ENCODE data around the gene HDAC7. TPM values are rescaled to one million over a fixed set of nuclear protein-coding genes. Genes with fewer than 3 reads are reported as not detected.

Gene HDAC7
- total and polyA plus RNA-seq, 2 donors (not counting 1 experiment from before 2014, with no cell fraction given) = 28.1 to 31.6 TPM

DNA sequence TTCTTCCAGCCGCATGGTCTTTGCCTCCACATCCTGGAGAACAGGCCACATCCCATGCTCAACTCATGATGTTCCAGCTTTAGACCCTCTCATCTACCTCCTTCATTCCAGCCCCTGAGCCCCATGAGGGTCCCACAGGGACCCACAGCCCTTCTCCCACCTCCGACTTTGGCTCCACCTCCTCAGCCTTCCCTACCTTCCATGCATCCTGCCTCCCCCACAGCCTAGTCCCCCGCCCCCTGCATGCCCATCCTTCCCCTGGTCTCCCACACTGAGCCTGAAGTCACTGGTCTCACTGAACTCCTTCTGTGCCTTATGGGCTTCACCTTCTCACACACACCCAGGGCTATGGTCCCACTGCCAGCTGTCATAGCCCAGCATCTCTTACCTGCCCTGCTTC lies 70.8 kb downstream of the HDAC7 start:
- H4K20me1 ChIP-seq (ENCODE audit: control insufficient read depth, extremely low read depth, insufficient read depth, low read length) = no peaks in the 10 kb centered on the region
- no peaks in the 10 kb centered on the region for H3K36me3 ChIP-seq (ENCODE audit: control insufficient read depth, insufficient read depth, low read length)
- H3K27ac ChIP-seq (ENCODE audit: insufficient read depth, low read length) = no peak overlapping the region
- H3K79me2 ChIP-seq (ENCODE audit: control insufficient read depth, insufficient read depth, low read length) = no peaks in the 10 kb centered on the region
- H3K9me3 ChIP-seq (ENCODE audit: control insufficient read depth, insufficient read depth, low read depth, low read length) = no peaks in the 10 kb centered on the region
- no peak overlapping the region for H3K4me2 ChIP-seq (ENCODE audit: extremely low read depth, insufficient read depth, low read length)
- TF ChIP-seq, protein P1, sequence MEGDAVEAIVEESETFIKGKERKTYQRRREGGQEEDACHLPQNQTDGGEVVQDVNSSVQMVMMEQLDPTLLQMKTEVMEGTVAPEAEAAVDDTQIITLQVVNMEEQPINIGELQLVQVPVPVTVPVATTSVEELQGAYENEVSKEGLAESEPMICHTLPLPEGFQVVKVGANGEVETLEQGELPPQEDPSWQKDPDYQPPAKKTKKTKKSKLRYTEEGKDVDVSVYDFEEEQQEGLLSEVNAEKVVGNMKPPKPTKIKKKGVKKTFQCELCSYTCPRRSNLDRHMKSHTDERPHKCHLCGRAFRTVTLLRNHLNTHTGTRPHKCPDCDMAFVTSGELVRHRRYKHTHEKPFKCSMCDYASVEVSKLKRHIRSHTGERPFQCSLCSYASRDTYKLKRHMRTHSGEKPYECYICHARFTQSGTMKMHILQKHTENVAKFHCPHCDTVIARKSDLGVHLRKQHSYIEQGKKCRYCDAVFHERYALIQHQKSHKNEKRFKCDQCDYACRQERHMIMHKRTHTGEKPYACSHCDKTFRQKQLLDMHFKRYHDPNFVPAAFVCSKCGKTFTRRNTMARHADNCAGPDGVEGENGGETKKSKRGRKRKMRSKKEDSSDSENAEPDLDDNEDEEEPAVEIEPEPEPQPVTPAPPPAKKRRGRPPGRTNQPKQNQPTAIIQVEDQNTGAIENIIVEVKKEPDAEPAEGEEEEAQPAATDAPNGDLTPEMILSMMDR (conservative IDR thresholded peaks at IDR 0.05 in 1 of 2, IDR thresholded peaks at IDR 0.05 in 1 of 2; ENCODE audit: low read depth in 1 of 2, low read length in 2 of 2) = no peak
- no peak for TF ChIP-seq EZH2 (IDR thresholded peaks at IDR 0.05; ENCODE audit: low read length, missing control alignments)
- peaks cover 12% of the 10 kb centered on the region for H3K4me1 ChIP-seq (ENCODE audit: control insufficient read depth, extremely low read depth, insufficient read depth, low read length)
- H3K4me3 ChIP-seq (replicated peaks in 1 of 4; ENCODE audit: control extremely low read depth in 1 of 4, insufficient read depth in 1 of 4, low read depth in 3 of 4, low read length in 4 of 4) = no peak overlapping the region
- H3K27me3 ChIP-seq (ENCODE audit: control insufficient read depth, insufficient read depth, low read length) = peaks cover 3% of the 10 kb centered on the region
- H2AFZ ChIP-seq (ENCODE audit: low read length) = no peak overlapping the region
- DNase-seq (ENCODE audit: low read depth in 2 of 2) = no peak
- no peak overlapping the region for H3K9ac ChIP-seq (ENCODE audit: insufficient read depth, low read length)

DNA sequence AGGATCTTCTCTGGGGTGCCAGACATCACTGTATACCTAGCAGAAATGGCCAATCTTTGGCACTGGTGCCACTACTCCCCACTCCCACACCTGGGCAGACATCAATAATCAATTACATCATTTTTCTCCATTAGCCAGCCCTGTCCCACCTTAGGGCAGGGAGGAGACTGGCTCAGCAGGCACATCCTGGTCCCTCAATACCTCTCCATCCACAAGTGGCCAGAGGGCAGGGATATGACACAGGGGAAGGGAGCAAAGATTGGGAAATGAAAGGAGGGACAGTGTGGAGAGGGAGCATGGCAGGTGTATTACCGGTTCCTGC lies 71.2 kb downstream of the HDAC7 start:
- no peak overlapping the region for H3K4me3 ChIP-seq (replicated peaks in 1 of 4; ENCODE audit: control extremely low read depth in 1 of 4, insufficient read depth in 1 of 4, low read depth in 3 of 4, low read length in 4 of 4)
- TF ChIP-seq, protein P1 (conservative IDR thresholded peaks at IDR 0.05 in 1 of 2, IDR thresholded peaks at IDR 0.05 in 1 of 2; ENCODE audit: low read depth in 1 of 2, low read length in 2 of 2) = no peak
- TF ChIP-seq EZH2 (IDR thresholded peaks at IDR 0.05; ENCODE audit: low read length, missing control alignments) = no peak
- DNase-seq (ENCODE audit: low read depth in 2 of 2) = no peak
- no peaks in the 10 kb centered on the region for H3K36me3 ChIP-seq (ENCODE audit: control insufficient read depth, insufficient read depth, low read length)
- H4K20me1 ChIP-seq (ENCODE audit: control insufficient read depth, extremely low read depth, insufficient read depth, low read length) = no peaks in the 10 kb centered on the region
- no peaks in the 10 kb centered on the region for H3K9me3 ChIP-seq (ENCODE audit: control insufficient read depth, insufficient read depth, low read depth, low read length)
- no peak overlapping the region for H3K9ac ChIP-seq (ENCODE audit: insufficient read depth, low read length)
- peaks cover 3% of the 10 kb centered on the region for H3K27me3 ChIP-seq (ENCODE audit: control insufficient read depth, insufficient read depth, low read length)
- no peak overlapping the region for H3K4me2 ChIP-seq (ENCODE audit: extremely low read depth, insufficient read depth, low read length)
- H2AFZ ChIP-seq (ENCODE audit: low read length) = no peak overlapping the region
- H3K4me1 ChIP-seq (ENCODE audit: control insufficient read depth, extremely low read depth, insufficient read depth, low read length) = peaks cover 9% of the 10 kb centered on the region
- H3K27ac ChIP-seq (ENCODE audit: insufficient read depth, low read length) = no peak overlapping the region
- H3K79me2 ChIP-seq (ENCODE audit: control insufficient read depth, insufficient read depth, low read length) = no peaks in the 10 kb centered on the region

GRCh38 chr12:47747596-47748506 lies 71.9 kb downstream of the HDAC7 start:
- Histone ChIP-seq H3K4me3 (replicated peaks in 1 of 4; ENCODE audit: control extremely low read depth in 1 of 4, insufficient read depth in 1 of 4, low read depth in 3 of 4, low read length in 4 of 4) (no peak overlapping the region), H3K27me3 (ENCODE audit: control insufficient read depth, insufficient read depth, low read length) (peaks cover 5% of the 10 kb centered on the region), H3K4me2 (ENCODE audit: extremely low read depth, insufficient read depth, low read length) (no peak overlapping the region), H3K9me3 (ENCODE audit: control insufficient read depth, insufficient read depth, low read depth, low read length) (no peaks in the 10 kb centered on the region), H3K9ac (ENCODE audit: insufficient read depth, low read length) (no peak overlapping the region), H3K4me1 (ENCODE audit: control insufficient read depth, extremely low read depth, insufficient read depth, low read length) (peaks cover 4% of the 10 kb centered on the region), H3K79me2 (ENCODE audit: control insufficient read depth, insufficient read depth, low read length) (no peaks in the 10 kb centered on the region), H3K27ac (ENCODE audit: insufficient read depth, low read length) (no peak overlapping the region), H3K36me3 (ENCODE audit: control insufficient read depth, insufficient read depth, low read length) (no peaks in the 10 kb centered on the region), H4K20me1 (ENCODE audit: control insufficient read depth, extremely low read depth, insufficient read depth, low read length) (no peaks in the 10 kb centered on the region), H2AFZ (ENCODE audit: low read length) (no peak overlapping the region)
- no peak for TF ChIP-seq EZH2 (IDR thresholded peaks at IDR 0.05; ENCODE audit: low read length, missing control alignments)
- TF ChIP-seq, protein P1 (conservative IDR thresholded peaks at IDR 0.05 in 1 of 2, IDR thresholded peaks at IDR 0.05 in 1 of 2; ENCODE audit: low read depth in 1 of 2, low read length in 2 of 2) = no peak
- no peak for DNase-seq (ENCODE audit: low read depth in 2 of 2)
